Adrenal gland (tissue), 19 donors: Measurements from ENCODE around the gene CEP85L. TPM values are rescaled to one million over a fixed set of nuclear protein-coding genes. Genes with fewer than 3 reads are reported as not detected.

ENCODE experiments used
- DNase-seq, 7 donors: peaks; one replicate each; pipeline ENCODE4 v3.0.0-alpha.2; 2019 to 2020
- H3K27ac ChIP-seq, 5 donors: fragments of 200-600 bp; sonication (generic) in 4 of 5; 1 replicate in 3 of 5; 2 replicates in 2 of 5; pipeline versions ENCODE4 v1.5.1 to v1.8.0; 2016 to 2020; ENCODE audit warnings: mild to moderate bottlenecking in 1 of 5
- H3K27me3 ChIP-seq: fragments of 200-600 bp; 2 replicates; pipeline ENCODE4 v1.8.0; 2021
- H3K36me3 ChIP-seq, 2 donors: fragments of 200-600 bp; replicated peaks in 1 of 2; 1 replicate in 1 of 2; 2 replicates in 1 of 2; pipeline versions ENCODE4 v1.5.1 to v1.8.0; 2018 to 2022
- H3K4me1 ChIP-seq, 2 donors: fragments of 200-600 bp; replicated peaks in 1 of 2; 1 replicate in 1 of 2; 2 replicates in 1 of 2; pipeline versions ENCODE4 v1.5.1 to v1.8.0; 2018 to 2021
- H3K4me3 ChIP-seq, 4 donors: fragments of 200-600 bp; sonication (generic) in 3 of 4; one replicate each; pipeline ENCODE4 v1.5.1; 2016 to 2018
- H3K9me3 ChIP-seq, 3 donors: fragments of 200-600 bp; sonication (generic) in 1 of 3; replicated peaks in 1 of 3; 1 replicate in 2 of 3; 2 replicates in 1 of 3; pipeline versions ENCODE4 v1.5.1 to v1.8.0; 2016 to 2021
- POLR2A ChIP-seq, 2 donors: fragments of 450-650 bp; IDR thresholded peaks; one replicate each; pipeline ENCODE4 v1.6.1; 2017; ENCODE audit warnings: antibody characterized with exemption in 2 of 2, mild to moderate bottlenecking in 2 of 2, moderate library complexity in 1 of 2
- WGBS, 4 donors: extraction: QIAGEN DNeasy Blood & Tissue Kit in 2 of 4; methylation state at CpG; one replicate each; pipeline versions ENCODE4 v1.1.5 to v1.1.7; 2013 to 2017; 5-methylcytosine and 5-hydroxymethylcytosine counted together
- intact Hi-C, 2 donors: fragments of 100-400 bp; cut with DNase I; formaldehyde crosslinking; loops; one replicate each; pipeline versions ENCODE4 v1.14.1 to v1.15.0; 2022 to 2023
- long read RNA-seq, 10 donors: library from polyadenylated mRNA in 3 of 10; unstranded in 2 of 10; stranded (forward) in 1 of 10; transcript quantifications; one replicate each; pipeline ENCODE4 v2.0.0 and lab custom pipeline, GENCODE V29; 2021 to 2026
- polyA plus RNA-seq, 3 donors: library from polyadenylated mRNA; stranded (reverse); fragments of 200-250 nt in 2 of 3; fragments of 350-450 nt in 1 of 3; fragmentation: Illumina TruSeq in 1 of 3; extraction: RNeasy Lipid Tissue Mini Kit (QIAGEN cat#74804) in 1 of 3; gene quantifications; one replicate each; pipeline ENCODE4 v1.2.3, GENCODE V29; 2013 to 2014
- total RNA-seq, 9 donors: library from RNA; depleted of rRNA in 4 of 9; stranded (reverse); fragments of >200 nt in 4 of 9; fragments of 120-200 nt in 1 of 9; fragmentation: NEBNext Ultra II Directional in 1 of 9; extraction: Animal tissue kit (Norgen Biotek cat#: 25700) in 1 of 9; gene quantifications; one replicate each; pipeline versions ENCODE4 v1.1.0 to v1.2.4, GENCODE V29; 2013 to 2023
- TF ChIP-seq, protein P1 (sequence below), 6 experiments: fragments of 450-650 bp in 4 of 6; fragments of 200-600 bp in 2 of 6; sonication (generic) in 1 of 6; IDR thresholded peaks; 1 replicate in 5 of 6; 2 replicates in 1 of 6; pipeline versions ENCODE4 v1.5.1 to v1.8.0; 2016 to 2021; ENCODE audit warnings: antibody characterized with exemption in 6 of 6, mild to moderate bottlenecking in 2 of 6, moderate library complexity in 1 of 6
- donor health status: healthy with polysubstance abuse.
- donor health status: Bipolar disorder and iron deficiency.
- donor health status: DM: yes; HTN: yes; CAD: no.
- donor health status: DM: no; HTN: no; CAD: no.
- donor health status: DM: no; HTN: no; CAD: no.
- donor health status: DM: yes; HTN: yes; CAD: no.

The CEP85L gene
- total RNA-seq: 10 to 100 TPM; 14.6 to 74.3 (median 29.0) TPM
- 1 to 10 TPM; 2.3 to 7.1 (median 6.6) TPM for polyA plus RNA-seq
- long read RNA-seq, donor 1, full-length matches to known transcripts: 1 of 1 reads
- long read RNA-seq, donor 1, partial matches to known transcripts: 0 of 1 reads
- long read RNA-seq, donor 1, other reads (novel, unspliced or antisense): 0 of 1 reads
- long read RNA-seq, donor 2, partial matches to known transcripts: 0 of 1 reads
- long read RNA-seq, donor 2, other reads (novel, unspliced or antisense): 0 of 1 reads
- long read RNA-seq, donor 3: 0 reads
- long read RNA-seq, donor 4, partial matches to known transcripts: 9 of 13 reads
- long read RNA-seq, donor 4, other reads (novel, unspliced or antisense): 3 of 13 reads
- long read RNA-seq, donor 5, full-length matches to known transcripts: 2 of 2 reads
- long read RNA-seq, donor 5, partial matches to known transcripts: 0 of 2 reads
- long read RNA-seq, donor 5, other reads (novel, unspliced or antisense): 0 of 2 reads
- long read RNA-seq, donor 6, partial matches to known transcripts: 5 of 6 reads
- long read RNA-seq, donor 6, other reads (novel, unspliced or antisense): 1 of 6 reads
- long read RNA-seq, donor 7: 0 reads
- long read RNA-seq, donor 8, full-length matches to known transcripts: 3 of 3 reads
- long read RNA-seq, donor 8, partial matches to known transcripts: 0 of 3 reads
- long read RNA-seq, donor 8, other reads (novel, unspliced or antisense): 0 of 3 reads
- long read RNA-seq, donor 9, partial matches to known transcripts: 0 of 2 reads
- long read RNA-seq, donor 9, other reads (novel, unspliced or antisense): 0 of 2 reads
- long read RNA-seq, donor 10: 0 reads

DNA sequence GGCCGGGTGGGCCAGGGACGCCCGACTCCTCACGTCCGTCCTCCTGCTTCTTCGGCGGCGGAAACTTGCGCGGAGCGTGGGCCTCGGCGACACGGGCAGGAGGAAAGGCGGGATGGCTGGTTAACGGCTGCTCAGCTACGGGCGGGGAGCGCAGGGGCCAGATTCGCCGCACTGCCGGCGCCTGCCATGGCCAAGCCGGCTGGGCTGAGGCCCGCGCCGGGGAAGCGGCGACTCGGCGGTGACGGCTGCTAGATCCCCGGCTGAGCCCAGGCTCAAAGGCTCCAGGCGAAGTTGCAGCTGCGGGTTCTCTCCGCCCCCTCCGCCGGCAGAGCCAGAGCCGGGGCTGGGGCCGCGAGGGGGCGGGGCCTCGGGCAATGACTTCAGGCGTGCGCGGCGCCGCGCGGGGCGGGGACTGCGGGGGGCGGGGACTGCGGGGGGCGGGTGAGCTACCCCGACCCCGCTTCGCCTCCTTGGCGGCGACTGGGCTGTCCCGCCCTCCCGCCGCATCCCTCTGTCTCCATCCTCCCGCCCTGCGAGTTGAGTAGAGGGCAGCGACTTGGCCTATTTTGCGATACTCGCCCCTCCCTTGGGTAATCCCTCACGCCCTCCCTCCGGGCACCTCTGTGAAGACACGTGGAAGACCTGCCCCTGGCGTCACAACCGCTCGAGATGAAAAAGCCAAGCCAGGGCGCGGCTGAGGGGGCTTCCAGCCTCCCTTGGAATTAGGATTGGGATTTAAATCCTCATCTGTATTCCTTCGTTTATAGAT lies at the start of gene CEP85L:
Gene CEP85L (minus strand): TSS at position 310 of the 769 bp plus-strand sequence. CDS start 322 bp downstream, outside the sequence.
- peak; percentile 92 to 95 (median 94) for DNase-seq
- H3K4me1 ChIP-seq: peaks cover 10 to 32% of the 10 kb centered on the region in 2 donors
- H3K9me3 ChIP-seq: no peaks in the 10 kb centered on the region
- peak within 1 kb of the TSS; percentile 66 to 100 (median 78) for H3K4me3 ChIP-seq
- 1% methylated on average over 12 to 77 of the region's 77 CpGs for WGBS, 4 donors
- no peaks in the 10 kb centered on the region for H3K36me3 ChIP-seq
- intact Hi-C loops: loop anchor here in 1 of 2 donors (10.0 kb wide), 1 partner anchor 53 kb away; no protein-coding TSS in a partner anchor
- H3K27ac ChIP-seq: peak within 1 kb of the TSS; percentile 82 to 99 (median 95)
- no peaks in the 10 kb centered on the region for H3K27me3 ChIP-seq
- TF ChIP-seq, protein P1, sequence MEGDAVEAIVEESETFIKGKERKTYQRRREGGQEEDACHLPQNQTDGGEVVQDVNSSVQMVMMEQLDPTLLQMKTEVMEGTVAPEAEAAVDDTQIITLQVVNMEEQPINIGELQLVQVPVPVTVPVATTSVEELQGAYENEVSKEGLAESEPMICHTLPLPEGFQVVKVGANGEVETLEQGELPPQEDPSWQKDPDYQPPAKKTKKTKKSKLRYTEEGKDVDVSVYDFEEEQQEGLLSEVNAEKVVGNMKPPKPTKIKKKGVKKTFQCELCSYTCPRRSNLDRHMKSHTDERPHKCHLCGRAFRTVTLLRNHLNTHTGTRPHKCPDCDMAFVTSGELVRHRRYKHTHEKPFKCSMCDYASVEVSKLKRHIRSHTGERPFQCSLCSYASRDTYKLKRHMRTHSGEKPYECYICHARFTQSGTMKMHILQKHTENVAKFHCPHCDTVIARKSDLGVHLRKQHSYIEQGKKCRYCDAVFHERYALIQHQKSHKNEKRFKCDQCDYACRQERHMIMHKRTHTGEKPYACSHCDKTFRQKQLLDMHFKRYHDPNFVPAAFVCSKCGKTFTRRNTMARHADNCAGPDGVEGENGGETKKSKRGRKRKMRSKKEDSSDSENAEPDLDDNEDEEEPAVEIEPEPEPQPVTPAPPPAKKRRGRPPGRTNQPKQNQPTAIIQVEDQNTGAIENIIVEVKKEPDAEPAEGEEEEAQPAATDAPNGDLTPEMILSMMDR (IDR thresholded peaks at IDR 0.05): peak in 3 of 6 experiments; percentile 20 to 42 (median 25)
- peak; percentile 80 to 98 for TF ChIP-seq POLR2A (IDR thresholded peaks at IDR 0.05)

DNA sequence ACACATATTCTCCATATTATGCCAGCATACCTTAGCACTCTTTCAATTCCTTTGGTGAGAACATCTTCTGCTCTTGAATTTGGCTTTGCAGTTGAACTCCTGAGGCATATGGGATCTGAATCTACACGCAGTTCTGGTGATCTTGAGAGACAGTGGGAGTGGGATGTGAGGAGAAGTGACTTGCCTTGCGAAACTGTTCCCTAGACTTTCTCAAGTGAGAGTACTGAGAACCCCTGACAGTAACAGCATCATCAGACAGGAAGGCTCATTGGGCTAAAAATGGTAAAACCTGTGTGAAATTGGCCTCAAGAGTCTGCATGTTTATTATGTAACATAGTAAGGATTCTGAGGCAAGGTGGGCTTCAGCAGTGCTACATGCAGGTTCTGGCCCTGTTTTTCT lies 49.1 kb upstream of the CEP85L start:
- intact Hi-C loops: loop anchor here in 1 of 2 donors (10.0 kb wide), 1 partner anchor 46 kb away; the partner anchor contains the start of gene CEP85L
- no peak for DNase-seq
- H3K4me1 ChIP-seq: peaks cover 0 to 9% of the 10 kb centered on the region in 2 donors
- 89 to 100% (median 97%) methylated on average over 2 of the region's 2 CpGs for WGBS, 4 donors
- no peaks in the 10 kb centered on the region for H3K9me3 ChIP-seq
- no peaks in the 10 kb centered on the region for H3K36me3 ChIP-seq
- TF ChIP-seq, protein P1 (IDR thresholded peaks at IDR 0.05): no peak
- TF ChIP-seq POLR2A (IDR thresholded peaks at IDR 0.05): no peak
- no peak overlapping the region for H3K4me3 ChIP-seq
- H3K27me3 ChIP-seq: no peaks in the 10 kb centered on the region
- no peak overlapping the region for H3K27ac ChIP-seq

DNA sequence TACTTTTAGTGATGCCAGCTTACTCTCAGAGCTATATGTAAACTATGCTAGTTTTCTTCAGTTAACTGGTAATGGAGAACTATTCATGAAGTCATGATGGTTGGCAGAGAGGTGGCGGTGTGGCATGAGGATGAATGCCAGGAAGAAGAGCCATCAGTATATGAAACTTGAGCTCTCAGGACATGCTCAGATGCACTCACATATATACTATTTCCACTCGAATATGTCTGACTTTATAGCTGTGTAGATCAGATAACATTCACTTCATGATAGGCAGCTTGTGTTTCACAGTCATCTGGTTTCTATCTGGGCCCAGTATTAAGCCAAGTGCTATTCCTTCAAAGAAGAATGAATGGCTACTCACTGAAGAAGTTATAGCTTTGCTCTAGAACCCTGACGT lies 46.2 kb upstream of the CEP85L start:
- Histone ChIP-seq H3K4me1 (no peaks in the 10 kb centered on the region), H3K4me3 (no peak overlapping the region), H3K27me3 (no peaks in the 10 kb centered on the region), H3K36me3 (no peaks in the 10 kb centered on the region), H3K9me3 (no peaks in the 10 kb centered on the region), H3K27ac (no peak overlapping the region)
- 78 to 88% (median 82%) methylated on average over 3 of the region's 3 CpGs for WGBS, 4 donors
- intact Hi-C loops: no loop called here
- TF ChIP-seq POLR2A (IDR thresholded peaks at IDR 0.05): no peak
- TF ChIP-seq, protein P1 (IDR thresholded peaks at IDR 0.05): no peak
- DNase-seq: no peak
